Measurements from ENCODE around the gene ADPGK.
A peak's percentile ranks its signal among the peaks of the same experiment; 100 is the strongest.
"Not testable (repeated sequence)": the region's sequence is repeated elsewhere in the genome, so short reads cannot be mapped to it uniquely, and the experiment has no call there.

Gene ADPGK

DNA sequence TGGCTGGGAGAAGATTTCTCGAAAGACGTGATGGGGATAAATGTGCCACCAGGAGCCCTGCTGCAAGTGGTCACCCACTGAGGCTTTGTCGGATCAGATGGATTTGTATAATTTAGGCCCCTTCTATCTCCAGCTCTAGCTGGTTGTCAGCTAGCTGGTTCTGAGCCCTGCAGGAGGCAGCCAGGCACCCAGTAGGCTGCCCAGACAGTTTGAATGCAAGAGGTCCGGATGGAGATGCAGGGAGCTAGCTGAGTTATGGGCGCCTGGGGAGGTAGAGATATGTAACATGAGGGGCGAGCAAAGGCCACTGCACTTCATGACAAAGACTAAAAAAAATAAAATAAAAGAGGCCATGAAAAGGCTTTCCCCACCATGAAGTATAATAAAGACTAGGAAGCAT, 35.1 kb upstream of the ADPGK start:
- DNase-seq (ENCODE audit: low read depth): no peak
- TF ChIP-seq, protein P1, sequence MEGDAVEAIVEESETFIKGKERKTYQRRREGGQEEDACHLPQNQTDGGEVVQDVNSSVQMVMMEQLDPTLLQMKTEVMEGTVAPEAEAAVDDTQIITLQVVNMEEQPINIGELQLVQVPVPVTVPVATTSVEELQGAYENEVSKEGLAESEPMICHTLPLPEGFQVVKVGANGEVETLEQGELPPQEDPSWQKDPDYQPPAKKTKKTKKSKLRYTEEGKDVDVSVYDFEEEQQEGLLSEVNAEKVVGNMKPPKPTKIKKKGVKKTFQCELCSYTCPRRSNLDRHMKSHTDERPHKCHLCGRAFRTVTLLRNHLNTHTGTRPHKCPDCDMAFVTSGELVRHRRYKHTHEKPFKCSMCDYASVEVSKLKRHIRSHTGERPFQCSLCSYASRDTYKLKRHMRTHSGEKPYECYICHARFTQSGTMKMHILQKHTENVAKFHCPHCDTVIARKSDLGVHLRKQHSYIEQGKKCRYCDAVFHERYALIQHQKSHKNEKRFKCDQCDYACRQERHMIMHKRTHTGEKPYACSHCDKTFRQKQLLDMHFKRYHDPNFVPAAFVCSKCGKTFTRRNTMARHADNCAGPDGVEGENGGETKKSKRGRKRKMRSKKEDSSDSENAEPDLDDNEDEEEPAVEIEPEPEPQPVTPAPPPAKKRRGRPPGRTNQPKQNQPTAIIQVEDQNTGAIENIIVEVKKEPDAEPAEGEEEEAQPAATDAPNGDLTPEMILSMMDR (conservative IDR thresholded peaks at IDR 0.05; ENCODE audit: low read depth, low read length): no peak
- no peak overlapping the region for H3K4me3 ChIP-seq (ENCODE audit: low read depth, low read length)

DNA sequence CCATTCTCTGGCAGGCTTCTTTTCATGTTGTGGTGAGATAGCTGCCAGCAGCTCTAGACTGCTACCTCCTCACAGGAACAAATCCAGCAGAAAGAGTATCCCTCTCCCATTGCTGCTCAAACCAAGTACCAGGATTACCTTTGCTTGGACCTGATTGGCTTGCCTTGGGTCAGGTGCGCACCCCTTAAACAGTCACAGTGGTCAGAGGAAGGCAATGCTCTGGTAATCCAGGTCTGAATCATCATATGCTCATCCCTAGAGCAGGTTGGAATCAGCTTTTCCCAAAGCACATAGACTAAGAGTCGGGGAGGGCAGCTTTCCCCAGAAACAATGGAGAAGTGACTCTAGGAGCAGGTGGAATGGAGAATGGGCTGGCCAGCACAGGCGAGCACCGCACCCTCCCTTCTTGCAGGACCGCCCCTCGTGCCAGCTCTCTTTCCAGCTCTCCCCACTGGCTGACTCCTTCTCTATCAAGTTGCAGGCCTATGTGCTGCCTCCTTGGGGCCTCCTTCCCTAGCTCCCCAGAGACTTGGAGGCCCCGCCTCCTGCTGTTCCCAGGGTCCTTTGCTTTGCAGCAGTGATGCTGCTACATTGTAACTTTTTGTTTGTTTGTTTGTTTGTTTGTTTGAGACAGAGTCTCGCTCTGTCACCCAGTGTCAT, 29.9 kb upstream of the ADPGK start:
- TF ChIP-seq, protein P1 (conservative IDR thresholded peaks at IDR 0.05; ENCODE audit: low read depth, low read length): no peak
- no peak overlapping the region for H3K4me3 ChIP-seq (ENCODE audit: low read depth, low read length)
- DNase-seq (ENCODE audit: low read depth): no peak

DNA sequence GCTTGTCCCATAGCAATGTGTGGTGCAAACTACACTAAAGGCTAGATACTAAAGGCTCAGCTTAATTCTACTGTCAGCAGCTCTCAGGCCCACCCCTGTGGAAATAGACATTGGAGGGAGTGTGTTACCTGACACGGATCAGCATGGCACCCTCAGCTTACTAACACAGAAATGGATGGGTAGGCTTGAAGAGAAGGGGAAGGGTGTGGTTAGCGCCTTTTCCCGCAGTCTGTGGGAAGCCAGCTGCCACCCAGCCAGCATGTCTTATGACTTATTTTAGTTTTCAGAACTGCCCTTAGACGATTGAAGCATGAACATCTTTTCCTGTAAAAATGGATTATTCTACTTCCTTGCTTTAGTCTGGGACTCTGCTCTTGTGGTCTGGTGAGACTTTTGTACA, 25.8 kb upstream of the ADPGK start:
- TF ChIP-seq, protein P1 (conservative IDR thresholded peaks at IDR 0.05; ENCODE audit: low read depth, low read length): no peak
- no peak overlapping the region for H3K4me3 ChIP-seq (ENCODE audit: low read depth, low read length)
- no peak for DNase-seq (ENCODE audit: low read depth)

DNA sequence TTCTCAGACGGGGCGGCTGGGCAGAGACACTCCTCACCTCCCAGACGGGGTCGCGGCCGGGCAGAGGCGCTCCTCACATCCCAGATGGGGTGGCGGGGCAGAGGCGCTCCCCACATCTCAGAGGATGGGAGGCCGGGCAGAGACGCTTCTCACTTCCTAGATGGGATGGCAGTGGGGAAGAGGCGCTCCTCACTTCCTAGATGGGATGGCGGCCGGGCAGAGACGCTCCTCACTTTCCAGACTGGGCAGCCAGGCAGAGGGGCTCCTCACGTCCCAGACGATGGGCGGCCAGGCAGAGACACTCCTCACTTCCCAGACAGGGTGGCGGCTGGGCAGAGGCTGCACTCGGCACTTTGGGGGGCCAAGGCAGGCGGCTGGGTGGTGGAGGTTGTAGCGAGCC, 23.8 kb upstream of the ADPGK start:
- DNase-seq (ENCODE audit: low read depth); H3K4me3 ChIP-seq (ENCODE audit: low read depth, low read length): not testable (repeated sequence)

GRCh38 chr15:72803006-72803405, 19.4 kb upstream of the ADPGK start:
- no peak for DNase-seq (ENCODE audit: low read depth)
- H3K4me3 ChIP-seq (ENCODE audit: low read depth, low read length): no peak overlapping the region
- TF ChIP-seq, protein P1 (conservative IDR thresholded peaks at IDR 0.05; ENCODE audit: low read depth, low read length): no peak

DNA sequence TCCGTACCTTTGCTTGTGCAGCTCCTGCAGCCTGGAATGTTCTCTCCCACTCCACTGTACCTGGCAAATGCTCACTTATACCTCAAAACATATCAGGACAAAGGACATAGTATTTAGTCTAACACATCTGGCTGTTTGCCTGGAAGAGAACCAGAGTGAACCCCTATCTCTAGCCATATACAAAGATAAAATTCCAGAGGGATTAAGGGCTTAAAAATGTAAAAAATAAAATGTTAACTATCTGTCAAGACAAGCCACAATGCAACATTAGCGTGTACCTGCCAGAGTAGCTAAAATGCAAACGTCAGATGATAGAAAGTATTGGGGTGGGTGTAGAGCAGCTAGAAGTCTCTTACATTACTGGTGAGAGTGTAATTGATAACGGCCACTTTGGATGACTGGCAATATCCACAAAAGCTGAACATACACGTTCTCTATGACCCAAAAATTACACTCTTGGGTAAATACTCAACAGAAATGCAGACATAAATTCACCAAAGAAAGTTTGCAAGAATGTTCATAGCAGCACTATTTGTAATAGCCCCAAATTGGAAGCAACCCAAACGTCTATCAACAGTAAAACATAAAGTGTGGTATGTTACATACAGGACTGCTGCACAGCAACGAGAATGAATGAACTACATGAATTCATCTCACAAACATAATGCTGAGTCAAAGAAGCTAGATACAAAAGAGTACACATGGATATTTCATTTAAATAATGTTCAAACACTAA, 18.2 kb upstream of the ADPGK start:
- TF ChIP-seq, protein P1 (conservative IDR thresholded peaks at IDR 0.05; ENCODE audit: low read depth, low read length): no peak
- no peak overlapping the region for H3K4me3 ChIP-seq (ENCODE audit: low read depth, low read length)
- DNase-seq (ENCODE audit: low read depth): no peak

GRCh38 chr15:72800833-72801481, 17.4 kb upstream of the ADPGK start:
- TF ChIP-seq, protein P1 (conservative IDR thresholded peaks at IDR 0.05; ENCODE audit: low read depth, low read length): no peak
- peak; percentile 30 for DNase-seq (ENCODE audit: low read depth)

More at GRCh38 chr15:72800833-72801481, 17.4 kb upstream of the ADPGK start:
- no peak overlapping the region for H3K4me3 ChIP-seq (ENCODE audit: low read depth, low read length)
